Panc1 (cell line): ENCODE results near the gene HASPIN. TPM values are rescaled to one million over a fixed set of nuclear protein-coding genes. Genes with fewer than 3 reads are reported as not detected.

Source experiments
- ATAC-seq: fragments of 200-7000 bp; cut with Tn5 transposase; 2 replicates; pipeline ENCODE4 v1.9.1; 2020; ENCODE audit warnings: mild to moderate bottlenecking, moderate library complexity
- BruUV-seq: library from RNA; stranded (reverse); fragments of 400-500 nt; replicated peaks from 2 replicates; lab custom pipeline; 2021; lab: Mats Ljungman, UMichigan
- CTCF ChIA-PET: fragments of 300-600 bp; sonication (Branson Sonifier 250); formaldehyde crosslinking; loops from one replicate; lab custom pipeline; 2022; ENCODE audit warnings: antibody characterized with exemption; lab: Charles Lee
- POLR2A ChIA-PET: fragments of 300-600 bp; sonication (Branson Sonifier 250); formaldehyde crosslinking; loops from one replicate; lab custom pipeline; 2022; ENCODE audit warnings: antibody characterized with exemption; lab: Charles Lee
- DNase-seq: peaks from one replicate; pipeline ENCODE4 v3.0.0-alpha.2; 2010; ENCODE audit warnings: low read depth, low spot score
- H3K27ac ChIP-seq: 2 replicates; pipeline ENCODE4 v1.5.1; 2011; ENCODE audit warnings: mild to moderate bottlenecking, low read length, inconsistent platforms
- H3K27me3 ChIP-seq: fragments of 200-500 bp; sonication (Bioruptor generic); 2 replicates; pipeline ENCODE4 v1.6.0; 2014; ENCODE audit warnings: low read length, inconsistent platforms; ENCODE audit not compliant: control insufficient read depth, insufficient read depth
- H3K36me3 ChIP-seq: fragments of 200-500 bp; sonication (Bioruptor generic); 2 replicates; pipeline ENCODE4 v1.5.1; 2014; ENCODE audit warnings: inconsistent platforms, mild to moderate bottlenecking, low read length, moderate library complexity; ENCODE audit not compliant: control insufficient read depth, insufficient read depth
- H3K4me1 ChIP-seq: 2 replicates; pipeline ENCODE4 v1.5.1; 2011; ENCODE audit warnings: inconsistent platforms, mild to moderate bottlenecking, low read length, moderate library complexity; ENCODE audit not compliant: control insufficient read depth, insufficient read depth
- H3K4me3 ChIP-seq, 2 experiments: 2 replicates each; pipeline ENCODE4 v1.5.1; 2011 to 2012; ENCODE audit warnings: low read depth in 2 of 2, low read length in 2 of 2, mild to moderate bottlenecking in 2 of 2, inconsistent platforms in 1 of 2, moderate library complexity in 1 of 2
- H3K9me3 ChIP-seq: fragments of 200-500 bp; sonication (Bioruptor generic); 2 replicates; pipeline ENCODE4 v1.5.1; 2014; ENCODE audit warnings: low read depth, mild to moderate bottlenecking, inconsistent platforms, low read length, moderate library complexity; ENCODE audit not compliant: control insufficient read depth, insufficient read depth
- POLR2AphosphoS5 ChIP-seq: IDR thresholded peaks from 2 replicates; pipeline ENCODE4 v1.6.1; 2012; ENCODE audit warnings: mild to moderate bottlenecking, low read depth, low read length, moderate library complexity
- SIN3A ChIP-seq: IDR thresholded peaks from 2 replicates; pipeline ENCODE4 v1.6.1; 2012; ENCODE audit warnings: low read depth, mild to moderate bottlenecking, low read length, moderate library complexity, borderline replicate concordance; ENCODE audit not compliant: insufficient read depth
- TCF7L2 ChIP-seq: IDR thresholded peaks from 2 replicates; pipeline ENCODE4 v1.6.1; 2011; ENCODE audit warnings: mild to moderate bottlenecking, low read depth, low read length, inconsistent platforms
- in situ Hi-C: cut with HindIII; loops from 2 replicates; pipeline ENCODE4 v1.10.0; 2016; ENCODE audit warnings: low sequenced_read_pairs, low pct_unique_long_range_greater_than_20kb
- intact Hi-C: fragments of 100-400 bp; cut with micrococcal nuclease; formaldehyde crosslinking; loops from one replicate; pipeline ENCODE4 v1.10.0; 2022; ENCODE audit not compliant: unreplicated experiment
- total RNA-seq: library from RNA; stranded (reverse); gene quantifications from one replicate; pipeline ENCODE4 v1.2.1, GENCODE V29; 2021; ENCODE audit not compliant: unreplicated experiment
- TF ChIP-seq, protein P1 (sequence below), 2 experiments: IDR thresholded peaks; 2 replicates each; pipeline ENCODE4 v1.6.1; 2011 to 2012; ENCODE audit warnings: low read depth in 2 of 2, control low read depth in 1 of 2, low read length in 1 of 2, mild to moderate bottlenecking in 1 of 2, moderate library complexity in 1 of 2; ENCODE audit not compliant: insufficient read depth in 1 of 2
- TF ChIP-seq, protein P2 (sequence below): fragments of 450-650 bp; IDR thresholded peaks from 2 replicates; pipeline ENCODE4 v1.5.1; 2017; ENCODE audit warnings: mild to moderate bottlenecking

HASPIN gene
- total RNA-seq, 1 experiment from 2014 or later: 10.6 TPM

DNA sequence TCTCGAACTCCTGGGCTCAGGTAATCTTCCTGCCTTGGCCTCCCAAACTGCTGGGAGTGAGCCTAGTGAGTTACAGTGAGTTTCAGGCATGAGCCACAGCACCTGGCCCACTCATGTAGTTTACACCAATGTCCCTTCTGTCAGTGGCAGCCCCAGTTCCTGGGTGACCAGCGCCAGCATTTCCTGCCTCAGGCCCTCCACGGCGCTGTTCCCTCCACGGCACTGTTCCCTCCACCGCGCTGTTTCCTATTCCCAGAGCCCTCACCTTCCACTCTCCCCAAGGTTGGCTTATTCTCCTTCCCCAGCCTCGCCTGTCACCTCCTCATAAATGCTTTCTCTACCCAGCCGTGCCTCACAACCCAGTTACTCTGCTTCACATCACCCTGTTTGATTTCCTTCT is 44.6 kb downstream of the HASPIN start:
- Histone ChIP-seq H3K9me3 (no peaks in the 10 kb centered on the region), H3K4me1 (no peaks in the 10 kb centered on the region), H3K4me3 (no peak overlapping the region), H3K27ac (no peak overlapping the region), H3K27me3 (no peaks in the 10 kb centered on the region), H3K36me3 (no peaks in the 10 kb centered on the region)
- ChIA-PET POLR2A (no interaction called here), CTCF (no interaction called here)
- in situ Hi-C loops: no loop called here
- no TSS peak for BruUV-seq
- TF ChIP-seq POLR2AphosphoS5 (no peak), SIN3A (no peak), TCF7L2 (no peak)
- TF ChIP-seq, protein P1, sequence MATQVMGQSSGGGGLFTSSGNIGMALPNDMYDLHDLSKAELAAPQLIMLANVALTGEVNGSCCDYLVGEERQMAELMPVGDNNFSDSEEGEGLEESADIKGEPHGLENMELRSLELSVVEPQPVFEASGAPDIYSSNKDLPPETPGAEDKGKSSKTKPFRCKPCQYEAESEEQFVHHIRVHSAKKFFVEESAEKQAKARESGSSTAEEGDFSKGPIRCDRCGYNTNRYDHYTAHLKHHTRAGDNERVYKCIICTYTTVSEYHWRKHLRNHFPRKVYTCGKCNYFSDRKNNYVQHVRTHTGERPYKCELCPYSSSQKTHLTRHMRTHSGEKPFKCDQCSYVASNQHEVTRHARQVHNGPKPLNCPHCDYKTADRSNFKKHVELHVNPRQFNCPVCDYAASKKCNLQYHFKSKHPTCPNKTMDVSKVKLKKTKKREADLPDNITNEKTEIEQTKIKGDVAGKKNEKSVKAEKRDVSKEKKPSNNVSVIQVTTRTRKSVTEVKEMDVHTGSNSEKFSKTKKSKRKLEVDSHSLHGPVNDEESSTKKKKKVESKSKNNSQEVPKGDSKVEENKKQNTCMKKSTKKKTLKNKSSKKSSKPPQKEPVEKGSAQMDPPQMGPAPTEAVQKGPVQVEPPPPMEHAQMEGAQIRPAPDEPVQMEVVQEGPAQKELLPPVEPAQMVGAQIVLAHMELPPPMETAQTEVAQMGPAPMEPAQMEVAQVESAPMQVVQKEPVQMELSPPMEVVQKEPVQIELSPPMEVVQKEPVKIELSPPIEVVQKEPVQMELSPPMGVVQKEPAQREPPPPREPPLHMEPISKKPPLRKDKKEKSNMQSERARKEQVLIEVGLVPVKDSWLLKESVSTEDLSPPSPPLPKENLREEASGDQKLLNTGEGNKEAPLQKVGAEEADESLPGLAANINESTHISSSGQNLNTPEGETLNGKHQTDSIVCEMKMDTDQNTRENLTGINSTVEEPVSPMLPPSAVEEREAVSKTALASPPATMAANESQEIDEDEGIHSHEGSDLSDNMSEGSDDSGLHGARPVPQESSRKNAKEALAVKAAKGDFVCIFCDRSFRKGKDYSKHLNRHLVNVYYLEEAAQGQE (IDR thresholded peaks at IDR 0.05; ENCODE audit: insufficient read depth in 1 of 2, low read depth in 2 of 2, low read length in 1 of 2): no peak
- TF ChIP-seq, protein P2, sequence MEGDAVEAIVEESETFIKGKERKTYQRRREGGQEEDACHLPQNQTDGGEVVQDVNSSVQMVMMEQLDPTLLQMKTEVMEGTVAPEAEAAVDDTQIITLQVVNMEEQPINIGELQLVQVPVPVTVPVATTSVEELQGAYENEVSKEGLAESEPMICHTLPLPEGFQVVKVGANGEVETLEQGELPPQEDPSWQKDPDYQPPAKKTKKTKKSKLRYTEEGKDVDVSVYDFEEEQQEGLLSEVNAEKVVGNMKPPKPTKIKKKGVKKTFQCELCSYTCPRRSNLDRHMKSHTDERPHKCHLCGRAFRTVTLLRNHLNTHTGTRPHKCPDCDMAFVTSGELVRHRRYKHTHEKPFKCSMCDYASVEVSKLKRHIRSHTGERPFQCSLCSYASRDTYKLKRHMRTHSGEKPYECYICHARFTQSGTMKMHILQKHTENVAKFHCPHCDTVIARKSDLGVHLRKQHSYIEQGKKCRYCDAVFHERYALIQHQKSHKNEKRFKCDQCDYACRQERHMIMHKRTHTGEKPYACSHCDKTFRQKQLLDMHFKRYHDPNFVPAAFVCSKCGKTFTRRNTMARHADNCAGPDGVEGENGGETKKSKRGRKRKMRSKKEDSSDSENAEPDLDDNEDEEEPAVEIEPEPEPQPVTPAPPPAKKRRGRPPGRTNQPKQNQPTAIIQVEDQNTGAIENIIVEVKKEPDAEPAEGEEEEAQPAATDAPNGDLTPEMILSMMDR: no peak
- ATAC-seq (no peak), DNase-seq (no peak)
- intact Hi-C loops: no loop called here

DNA sequence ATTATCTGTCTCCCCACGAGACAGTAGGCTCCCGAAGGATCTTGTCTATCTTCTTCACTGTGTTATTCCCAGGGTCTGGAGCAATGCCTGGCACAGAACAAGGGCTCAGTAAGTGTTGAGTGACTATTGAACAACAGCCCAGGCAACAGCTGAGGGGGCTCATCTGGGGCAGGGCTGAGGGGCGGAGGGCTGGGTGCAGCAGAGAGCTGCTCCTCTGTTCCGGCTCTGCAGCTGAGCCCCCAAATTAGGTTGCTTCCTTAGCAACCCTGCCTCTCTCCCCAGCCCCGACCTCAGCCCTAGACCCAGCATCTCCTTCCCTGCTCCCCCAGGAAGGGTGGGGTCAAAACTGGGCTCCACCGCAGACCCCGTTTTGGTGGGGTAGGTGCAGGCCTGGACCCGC is 45.1 kb downstream of the HASPIN start:
- H3K9me3 ChIP-seq: no peaks in the 10 kb centered on the region
- ChIA-PET CTCF (no interaction called here), POLR2A (no interaction called here)
- intact Hi-C loops (no loop called here), in situ Hi-C loops (no loop called here)
- no peaks in the 10 kb centered on the region for H3K36me3 ChIP-seq
- no peaks in the 10 kb centered on the region for H3K4me1 ChIP-seq
- H3K27me3 ChIP-seq: no peaks in the 10 kb centered on the region
- BruUV-seq: no TSS peak
- DNase-seq (no peak), ATAC-seq (no peak)
- no peak overlapping the region for H3K27ac ChIP-seq
- TF ChIP-seq, protein P2: no peak
- TF ChIP-seq TCF7L2 (no peak), POLR2AphosphoS5 (no peak), SIN3A (no peak)
- TF ChIP-seq, protein P1 (IDR thresholded peaks at IDR 0.05; ENCODE audit: insufficient read depth in 1 of 2, low read depth in 2 of 2, low read length in 1 of 2): no peak
- no peak overlapping the region for H3K4me3 ChIP-seq
